Subcutaneous adipose tissue (tissue), 4 donors: ENCODE measurements around the gene FBXW11. TPM values are rescaled to one million over a fixed set of nuclear protein-coding genes. Genes with fewer than 3 reads are reported as not detected.

Source experiments
- CTCF ChIP-seq: fragments of 450-650 bp; IDR thresholded peaks from one replicate; pipeline ENCODE4 v1.5.1; 2016; ENCODE audit warnings: low read depth, mild to moderate bottlenecking, control low read depth, antibody characterized with exemption, moderate library complexity
- total RNA-seq, 4 donors: library from RNA; depleted of rRNA; stranded (reverse); fragments of >200 nt; gene quantifications; one replicate each; pipeline ENCODE4 v1.1.0, GENCODE V29; 2016

Gene FBXW11
- total RNA-seq, 4 donors from 2014 or later, result 51.8 to 66.1 (median 59.8) TPM

- no peak for TF ChIP-seq CTCF
These were observed 37.4 kb upstream of the FBXW11 start for GRCh38 chr5:172043865-172044264.

GRCh38 chr5:172042183-172042582 lies 35.7 kb upstream of the FBXW11 start:
- TF ChIP-seq CTCF, result no peak

GRCh38 chr5:172038167-172038566 lies 31.7 kb upstream of the FBXW11 start:
- no peak for TF ChIP-seq CTCF

- TF ChIP-seq CTCF, result no peak
These were observed 28.6 kb upstream of the FBXW11 start for GRCh38 chr5:172035049-172035448.

- TF ChIP-seq CTCF, result no peak
These were observed 25.5 kb upstream of the FBXW11 start for GRCh38 chr5:172031894-172032461.

GRCh38 chr5:172029876-172030275 lies 23.4 kb upstream of the FBXW11 start:
- no peak for TF ChIP-seq CTCF

- no peak for TF ChIP-seq CTCF
These were observed 21.7 kb upstream of the FBXW11 start for GRCh38 chr5:172028167-172028566.
